GM18870 (cell line): ENCODE results near the gene MCC.

ENCODE experiments used
- ATAC-seq: cut with Tn5 transposase; IDR thresholded peaks from one replicate; pipeline ENCODE4 v1.9.1; 2021; ENCODE audit warnings: moderate library complexity; ENCODE audit not compliant: unreplicated experiment

The MCC gene

DNA sequence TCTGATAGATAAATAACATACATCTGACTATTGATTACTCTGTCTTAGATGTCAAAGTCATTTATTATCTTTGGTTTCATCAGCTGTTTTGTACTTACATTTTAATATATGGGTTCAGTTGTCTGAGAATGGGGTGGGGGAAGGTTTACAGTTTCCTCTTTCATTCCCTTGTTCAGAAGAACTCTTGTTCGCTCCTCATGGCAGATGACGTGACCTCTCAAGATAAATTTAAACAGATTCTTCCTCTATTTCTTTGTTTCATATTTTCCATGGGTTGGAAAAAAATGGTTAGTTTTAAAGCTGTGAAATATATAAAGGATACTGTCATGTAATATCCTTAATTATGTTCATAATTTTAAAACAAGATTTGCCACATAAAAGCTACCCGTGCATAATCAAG, 114.8 kb downstream of the MCC start:
- ATAC-seq = no peak

DNA sequence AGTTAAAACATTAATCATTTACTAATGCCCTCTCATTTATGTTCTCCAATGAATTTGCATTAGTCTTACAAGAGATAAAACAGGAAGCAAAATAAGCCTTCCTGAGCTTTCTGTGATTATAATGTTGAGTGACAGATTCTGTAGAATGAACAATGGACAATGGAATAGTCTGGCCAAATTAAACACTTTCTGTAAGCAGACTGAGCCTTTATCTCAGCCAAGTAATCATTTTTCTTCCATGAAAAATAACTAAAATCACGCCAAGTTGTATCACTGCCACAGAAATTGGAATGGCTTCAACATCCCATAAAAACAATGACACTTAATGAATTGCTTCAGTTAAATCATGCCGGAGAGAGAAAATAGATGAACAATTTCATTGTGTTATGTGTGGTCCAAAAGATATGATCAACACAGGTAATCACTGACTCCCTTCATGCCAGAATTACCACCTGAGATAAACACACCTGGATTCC, 116.5 kb downstream of the MCC start:
- ATAC-seq = no peak

DNA sequence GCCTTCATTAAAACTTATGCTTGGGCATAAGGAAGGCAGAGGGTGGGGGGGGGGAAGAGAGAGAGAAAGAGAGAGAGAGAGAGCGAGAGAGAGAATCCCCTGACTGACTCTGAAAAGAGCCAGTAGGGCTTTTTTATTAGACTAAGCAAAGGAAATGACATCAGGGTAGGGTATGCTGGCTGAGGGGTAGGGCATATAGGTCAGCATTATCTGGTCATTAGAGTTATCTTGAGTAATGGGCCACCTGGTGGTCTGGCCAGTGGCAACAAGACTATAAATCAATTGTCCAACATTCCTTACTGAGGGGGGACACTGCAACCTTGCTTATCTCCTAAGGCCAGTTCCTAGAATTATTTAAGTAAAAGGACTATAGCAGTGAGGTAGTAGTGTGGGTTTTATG, 120.7 kb downstream of the MCC start:
- ATAC-seq = no peak

DNA sequence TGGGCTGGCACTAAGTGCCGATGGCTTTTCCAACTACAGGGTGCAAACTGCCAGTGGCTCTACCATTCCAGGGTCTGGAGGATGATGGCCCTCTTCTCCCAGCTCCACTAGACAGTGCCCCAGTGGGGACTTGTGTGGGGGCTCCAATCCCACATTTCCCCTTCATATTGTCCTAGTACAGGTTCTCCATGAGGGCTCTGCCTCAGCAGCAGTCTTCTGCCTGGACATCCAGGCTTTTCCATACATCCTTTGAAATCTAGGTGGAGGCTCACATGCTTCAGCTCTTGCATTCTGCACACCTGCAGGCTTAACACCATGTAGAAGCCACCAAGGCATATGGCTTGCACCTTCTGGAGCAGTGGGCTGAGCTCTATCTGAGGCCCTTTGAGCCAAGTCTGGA, 123.8 kb downstream of the MCC start:
- ATAC-seq = no peak

DNA sequence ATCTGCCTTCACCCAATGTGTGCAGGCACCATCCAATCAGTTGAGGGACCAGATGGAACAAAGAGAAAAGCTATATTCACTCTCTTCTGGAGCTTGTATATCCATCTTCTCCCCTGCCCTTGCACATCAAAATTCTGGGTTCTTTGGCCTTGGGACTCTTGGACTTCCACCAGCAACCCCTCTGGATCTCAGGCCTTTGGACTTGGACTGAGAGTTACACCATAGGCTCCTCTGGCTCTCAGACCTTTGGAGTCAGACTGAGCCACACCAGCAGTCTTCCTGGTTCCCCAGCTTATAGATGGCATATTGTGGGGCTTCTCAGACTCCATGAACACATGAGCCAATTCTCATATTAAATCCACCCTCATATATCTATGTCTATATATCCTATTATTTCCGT, 126.6 kb downstream of the MCC start:
- ATAC-seq = no peak

DNA sequence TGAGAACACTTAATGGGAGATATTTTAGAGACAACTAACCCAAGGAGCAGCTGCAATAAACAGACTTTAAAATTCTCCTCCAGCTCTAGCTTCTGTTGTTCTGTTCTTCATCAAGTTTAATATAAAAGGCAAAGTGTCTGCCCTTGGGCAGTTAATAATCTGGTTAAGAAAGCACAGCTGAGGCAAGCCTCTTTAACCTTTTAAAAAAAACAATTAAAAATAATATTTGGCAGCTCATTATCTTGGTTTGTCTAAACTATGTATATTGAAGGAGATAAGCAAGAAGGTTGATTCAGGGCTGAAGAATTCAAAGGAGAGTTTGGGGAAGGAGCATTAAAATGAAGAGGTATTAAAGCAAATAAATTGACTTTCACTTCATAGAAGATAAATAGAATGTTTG, 128.8 kb downstream of the MCC start:
- ATAC-seq = no peak

DNA sequence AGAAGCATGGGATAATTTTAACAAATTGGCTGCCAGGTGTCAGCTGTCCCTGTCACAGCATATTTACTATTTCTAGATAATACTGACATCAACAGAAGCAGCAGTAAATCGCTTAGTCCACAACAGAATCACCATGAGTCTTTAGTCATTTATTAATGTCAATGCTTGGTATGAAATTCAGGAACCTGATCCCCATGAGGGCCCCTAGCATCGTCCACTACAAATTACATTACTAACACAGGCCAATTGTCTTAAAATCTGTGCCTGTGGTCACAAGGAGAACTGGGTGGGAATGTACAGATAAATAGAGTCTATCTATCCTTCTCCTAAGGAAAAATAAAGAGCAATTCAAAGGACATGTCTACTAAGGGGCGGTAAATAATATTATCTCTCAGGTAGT, 129.6 kb downstream of the MCC start:
- ATAC-seq = no peak

DNA sequence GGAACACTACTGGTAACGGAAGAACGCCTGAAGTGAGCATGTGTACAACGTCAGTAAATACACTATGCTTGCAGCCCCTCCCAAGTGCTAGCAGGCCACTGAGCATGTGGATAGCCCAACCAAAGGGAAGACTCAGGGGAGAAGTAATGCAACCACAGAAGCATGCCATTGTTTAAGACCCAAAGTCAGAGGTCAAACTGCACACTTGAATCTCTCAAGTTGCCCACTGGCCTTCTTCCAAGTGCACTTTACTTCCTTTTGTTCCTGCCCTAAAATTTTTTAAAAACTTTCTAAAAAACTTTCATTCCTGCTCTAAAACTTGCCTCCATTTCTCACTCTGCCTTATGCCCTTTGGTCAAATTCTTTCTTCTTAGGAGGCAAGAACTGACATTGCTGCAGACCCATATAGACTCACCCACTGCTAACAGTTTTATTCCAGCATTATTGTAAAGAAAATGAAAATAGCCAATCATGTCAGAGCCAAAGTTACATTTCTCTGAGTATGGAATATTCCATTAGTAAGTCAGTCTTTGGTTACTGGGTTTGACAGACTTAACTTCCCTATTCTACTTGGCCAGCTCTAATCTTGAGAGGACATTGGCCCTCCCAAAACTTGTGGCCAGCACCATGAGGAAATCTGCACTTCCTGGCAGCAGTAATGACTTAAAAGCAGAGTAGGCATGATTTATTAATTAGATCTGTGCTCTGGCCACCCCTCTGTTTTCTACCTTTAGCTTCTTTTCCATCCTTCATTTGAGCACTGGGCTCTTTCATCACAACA, 130.4 kb downstream of the MCC start:
- ATAC-seq = no peak

DNA sequence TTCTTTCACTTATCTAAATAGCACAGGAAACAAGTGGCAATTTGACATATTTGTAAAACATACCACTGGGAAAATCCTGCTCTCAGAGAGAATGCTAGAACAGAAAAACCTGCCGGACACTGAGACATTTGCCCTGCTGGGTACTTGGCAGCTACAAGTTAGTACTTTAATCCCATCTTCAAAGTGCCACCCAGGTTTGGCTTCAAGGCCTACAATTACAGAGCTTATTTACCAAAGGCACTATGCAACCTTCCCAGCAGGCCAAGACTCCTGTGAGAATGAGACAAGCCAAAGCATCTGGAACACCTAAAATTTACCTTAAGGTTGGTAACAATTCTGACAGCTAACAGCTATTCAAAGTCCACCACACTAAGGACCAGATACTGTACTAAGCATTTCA, 131.8 kb downstream of the MCC start:
- no peak for ATAC-seq

DNA sequence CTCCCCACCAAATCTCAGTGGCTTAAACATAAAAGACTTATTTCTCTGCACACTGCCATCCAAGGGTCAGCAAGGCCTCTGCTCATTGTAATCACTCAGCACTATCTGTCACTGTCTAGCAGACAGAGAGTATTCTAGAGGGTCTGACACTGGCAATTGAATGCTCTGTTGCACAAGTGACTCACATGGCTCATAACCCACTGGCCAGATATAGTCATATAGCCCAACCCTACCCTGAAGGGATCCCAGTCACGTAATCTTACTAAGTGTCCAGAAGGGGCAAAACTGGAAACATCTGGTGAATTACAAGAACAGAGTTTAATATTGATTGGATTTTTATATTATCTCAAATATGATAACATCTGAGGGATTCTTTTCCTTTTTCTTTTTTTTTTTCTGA, 134.2 kb downstream of the MCC start:
- no peak for ATAC-seq

DNA sequence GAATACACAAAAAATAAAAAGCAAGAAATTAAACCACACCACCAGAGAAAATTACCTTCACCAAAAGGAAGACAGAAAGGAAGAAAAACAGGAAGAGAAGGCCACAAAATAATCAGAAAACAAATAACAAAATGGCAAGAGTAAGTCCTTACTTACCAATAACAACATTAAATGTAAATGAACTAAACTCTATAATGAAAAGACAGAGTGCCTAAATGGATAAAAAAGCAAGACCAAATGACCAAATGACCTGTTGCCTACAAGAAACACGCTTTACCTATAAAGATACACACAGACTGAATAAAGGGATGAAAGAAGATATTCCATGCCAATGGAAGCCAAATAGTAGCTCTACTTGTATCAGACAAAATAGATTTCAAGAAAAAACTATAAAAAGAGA, 140.7 kb downstream of the MCC start:
- no peak for ATAC-seq

DNA sequence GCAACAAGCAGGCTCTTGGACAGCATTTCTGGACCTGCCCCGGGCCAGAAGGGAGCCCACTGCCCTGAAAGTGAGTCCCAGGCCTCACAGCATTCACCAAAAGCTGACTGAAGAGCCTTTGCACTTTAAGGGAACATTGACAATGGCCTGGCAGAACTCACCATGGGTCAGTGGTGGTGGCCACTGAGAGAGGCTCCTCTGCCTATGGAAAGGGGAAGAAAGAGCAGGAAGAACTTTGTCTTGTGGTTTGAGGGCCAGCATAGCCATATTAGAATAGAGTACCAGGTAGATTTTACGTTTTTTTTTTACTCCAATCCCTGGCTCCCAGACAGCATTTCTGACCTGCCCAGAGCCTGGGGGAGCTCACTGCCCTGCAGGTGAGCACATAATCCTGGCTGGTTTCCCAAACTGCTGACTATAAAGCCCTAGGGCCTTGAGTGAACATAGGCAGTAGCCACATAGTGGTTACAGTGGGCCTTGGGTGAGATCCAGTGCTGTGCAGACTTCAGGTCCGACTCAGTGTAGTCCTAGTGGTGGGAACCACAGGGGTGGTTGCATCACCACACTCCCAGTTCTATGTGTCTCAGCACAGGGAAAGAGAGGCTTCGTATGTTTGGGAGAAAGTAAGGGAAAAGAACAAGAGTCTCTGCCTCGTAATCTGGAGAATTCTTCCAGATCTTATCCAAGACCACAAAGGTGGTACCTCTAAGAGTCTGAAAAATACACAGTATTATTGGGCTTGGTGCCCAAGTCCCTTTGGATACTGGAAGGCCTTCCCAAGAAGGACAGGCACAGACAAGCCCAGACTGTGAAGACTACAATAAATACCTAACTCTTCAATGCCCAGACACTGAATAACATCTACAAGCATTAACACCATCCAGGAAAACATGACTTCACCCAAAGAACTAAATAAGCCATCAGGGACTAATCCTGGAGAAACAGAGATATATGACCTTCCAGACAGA, 143.0 kb downstream of the MCC start:
- ATAC-seq = no peak

DNA sequence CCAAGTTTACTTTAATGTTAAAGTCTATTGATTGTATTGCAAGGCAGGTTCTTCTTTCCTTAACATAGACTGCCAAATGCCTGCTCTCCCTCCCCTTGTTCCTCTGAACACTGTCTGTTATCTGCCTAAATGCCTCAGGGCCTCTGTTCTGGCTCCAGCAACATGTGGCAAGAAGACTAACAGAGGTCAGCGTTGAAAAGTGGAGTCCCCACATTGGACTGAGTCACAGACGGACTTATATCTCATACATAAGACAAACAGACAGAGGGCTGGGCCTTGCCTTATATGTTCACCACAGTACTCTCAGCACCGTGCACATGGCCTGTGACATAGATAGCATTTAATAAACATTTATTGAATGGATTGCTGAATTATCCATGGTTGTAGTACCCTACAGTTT, 144.9 kb downstream of the MCC start:
- ATAC-seq = no peak

DNA sequence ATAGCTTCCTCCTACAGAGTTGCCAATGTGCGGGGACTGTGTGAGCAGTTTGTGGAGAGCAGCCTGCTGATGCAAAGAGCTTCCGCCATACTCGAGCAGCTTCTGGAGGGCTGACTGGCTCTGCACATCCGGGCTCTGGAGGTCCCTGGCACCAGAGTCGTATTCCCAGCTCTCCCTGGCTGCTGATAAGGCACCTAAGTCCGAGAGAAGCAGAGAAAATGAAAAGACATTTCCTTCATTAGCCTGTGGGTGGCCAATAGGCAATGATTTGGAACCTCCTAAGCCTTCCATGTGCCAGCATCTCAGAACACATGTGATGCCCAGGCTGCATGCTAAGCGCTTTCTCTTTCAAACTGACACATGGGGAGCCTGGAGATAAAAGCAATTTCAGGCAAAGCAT, 147.7 kb downstream of the MCC start:
- no peak for ATAC-seq

DNA sequence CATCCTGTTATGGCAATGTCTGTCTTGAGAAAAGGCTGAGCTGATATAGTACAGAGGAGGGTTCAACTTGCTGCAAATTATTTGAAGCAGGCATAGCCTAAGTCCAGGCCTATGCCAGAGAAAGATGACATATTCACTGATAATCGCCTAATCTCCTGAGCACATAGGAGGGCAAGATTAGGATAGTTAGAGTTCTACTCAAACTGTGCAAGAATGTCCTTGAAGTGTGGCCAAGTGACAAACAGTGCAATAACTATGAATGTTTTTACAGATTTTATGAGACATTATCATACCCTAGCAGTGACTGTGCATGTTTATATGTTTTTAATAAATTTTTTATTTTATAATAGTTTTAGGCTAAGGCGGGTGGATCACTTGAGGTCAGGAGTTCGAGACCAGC, 149.6 kb downstream of the MCC start:
- ATAC-seq = no peak

DNA sequence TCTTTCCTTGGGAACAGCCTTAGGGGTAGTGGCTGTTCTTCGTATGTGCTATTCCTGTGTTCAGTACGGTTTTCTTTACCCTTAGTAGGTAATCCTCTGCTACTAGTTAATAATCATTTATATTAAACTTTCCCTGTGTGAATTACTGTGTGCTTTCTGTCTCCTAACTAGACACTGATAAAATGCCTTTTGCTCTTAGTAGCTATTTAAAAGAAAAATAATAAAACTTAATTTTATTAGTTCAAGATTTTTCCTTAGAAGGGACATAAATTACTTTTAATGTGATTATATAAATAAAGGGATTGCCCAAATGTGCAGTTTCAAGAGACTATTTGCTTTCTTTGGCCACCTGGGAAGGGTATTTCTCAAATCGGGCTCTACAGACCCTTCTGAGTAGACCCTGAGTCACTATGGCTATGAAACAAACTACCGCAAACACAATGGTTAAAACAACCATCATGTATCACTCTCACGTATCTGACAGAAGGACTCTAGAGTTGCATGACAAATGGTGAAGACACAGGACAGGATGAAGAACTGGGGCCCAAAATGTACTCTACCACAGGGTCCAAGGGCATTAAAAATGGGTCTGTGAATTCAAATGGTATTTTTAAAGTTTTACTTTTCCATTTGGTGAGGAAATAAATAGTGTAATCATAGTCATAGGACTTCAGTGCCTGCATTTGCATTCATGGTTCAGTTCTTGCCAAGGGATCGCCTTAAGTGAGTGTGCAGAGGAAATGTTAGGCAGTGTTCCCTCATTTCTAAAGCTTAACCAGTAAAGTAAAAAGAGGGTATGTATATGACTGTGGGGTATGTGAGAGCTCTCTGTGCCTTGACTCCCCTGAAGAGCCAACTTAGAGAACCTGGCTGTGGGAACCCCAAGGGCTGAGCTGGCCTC, 150.5 kb downstream of the MCC start:
- ATAC-seq = no peak

DNA sequence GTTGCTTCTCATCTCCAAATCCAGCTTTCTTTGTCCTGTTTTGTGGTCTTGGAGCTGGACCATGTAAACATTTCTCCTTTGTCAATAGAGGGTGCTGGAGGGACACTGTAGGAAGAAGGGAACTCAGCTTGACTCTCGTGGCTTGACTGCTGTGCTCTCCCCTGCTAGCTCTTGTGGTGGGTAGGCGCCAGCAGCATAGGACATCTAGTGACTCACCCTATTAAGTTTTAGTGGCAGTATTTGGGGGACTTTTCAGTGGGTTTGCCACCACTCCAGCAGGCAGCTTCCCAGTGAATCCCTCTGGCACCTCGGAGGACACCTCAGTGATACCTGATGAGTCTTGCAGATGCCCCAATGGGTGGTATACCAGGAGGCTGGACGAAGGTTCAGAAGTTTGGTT, 151.3 kb downstream of the MCC start:
- ATAC-seq = no peak

DNA sequence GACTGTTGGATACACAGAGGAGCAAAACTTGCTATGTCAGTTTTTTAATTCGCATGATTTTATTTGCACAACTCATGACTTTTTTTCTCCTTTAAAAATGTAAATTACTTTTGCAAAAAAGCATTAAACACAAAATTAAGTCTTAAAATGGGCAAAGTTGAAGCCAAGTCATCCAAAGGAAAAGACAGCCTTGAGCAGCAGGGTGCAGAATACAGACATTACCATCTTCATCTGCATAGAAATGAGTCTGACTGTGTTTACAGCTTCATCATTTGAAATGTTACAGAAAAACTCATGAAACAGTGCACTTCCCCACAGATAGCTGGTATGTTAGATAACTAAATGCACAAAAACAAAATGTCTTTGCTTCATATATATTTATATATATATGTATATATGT, 154.8 kb downstream of the MCC start:
- no peak for ATAC-seq

DNA sequence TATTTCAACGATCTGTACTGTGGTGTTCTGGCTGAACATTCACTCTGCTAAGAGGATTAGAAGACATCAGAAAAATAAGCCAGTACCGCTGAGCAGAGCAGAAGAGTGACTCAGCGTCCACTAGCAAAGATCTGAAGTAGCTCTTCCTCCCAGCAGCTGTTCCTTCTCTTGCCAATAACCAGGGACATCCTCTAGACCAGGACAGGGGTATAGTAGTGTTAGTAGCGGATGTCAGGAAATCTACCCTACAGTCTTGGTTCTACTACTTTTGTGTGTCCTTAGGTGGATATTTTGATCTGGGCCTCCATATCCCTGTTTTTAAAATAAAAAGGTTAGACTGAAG, 157.1 kb downstream of the MCC start:
- ATAC-seq = no peak

DNA sequence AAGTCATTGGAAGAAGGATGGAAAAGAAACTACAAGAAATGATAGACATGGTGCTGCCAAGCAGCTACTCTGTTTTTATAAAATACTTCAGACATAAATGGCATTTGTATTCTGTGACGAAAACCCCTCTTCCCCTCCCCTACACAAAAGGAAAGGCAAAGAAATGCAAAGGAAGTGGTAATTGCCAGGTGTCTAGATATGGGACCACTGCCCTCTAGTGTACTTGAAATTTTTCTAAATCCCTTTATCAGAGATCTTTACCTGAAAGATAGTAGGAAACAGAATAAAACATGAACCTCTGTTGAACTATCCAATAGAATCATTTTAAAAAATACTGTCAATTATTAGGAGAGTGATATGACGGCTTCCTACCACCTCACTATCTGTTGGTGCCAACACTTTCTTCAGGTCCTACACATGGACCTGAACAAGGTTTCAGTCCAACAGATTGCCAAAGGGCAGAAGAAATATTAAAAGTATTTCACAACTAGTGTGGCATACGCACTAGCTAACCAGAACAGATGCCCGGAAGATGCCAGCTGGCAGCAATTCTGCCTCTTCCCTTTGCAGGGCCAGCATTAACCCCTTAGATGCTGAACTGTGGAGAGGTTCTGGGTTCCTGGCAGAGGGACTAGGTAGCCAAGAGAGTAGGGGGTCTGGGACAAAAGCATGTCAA, 157.6 kb downstream of the MCC start:
- peak; percentile 74 for ATAC-seq

DNA sequence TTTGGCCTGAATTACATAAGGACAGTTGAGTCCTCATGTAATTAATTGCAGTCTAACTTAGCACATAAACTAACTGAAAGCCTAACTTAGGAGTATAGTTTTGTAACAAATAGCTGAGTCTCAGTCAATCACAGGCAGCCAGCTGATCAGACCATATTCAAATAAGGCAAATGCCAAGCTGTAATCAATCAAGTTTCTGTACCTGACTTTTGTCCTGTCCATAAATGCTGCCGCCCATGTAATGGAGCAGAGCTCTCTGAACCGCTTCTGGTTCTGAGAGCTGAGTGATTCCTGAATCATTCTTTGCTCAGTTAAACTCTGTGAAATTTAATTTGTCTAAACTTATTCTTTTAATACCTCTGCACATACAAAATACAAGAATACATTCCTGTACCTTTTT, 158.3 kb downstream of the MCC start:
- no peak for ATAC-seq
